Renal cortex interstitium (tissue), 11 donors: ENCODE measurements around the gene TAS2R13. TPM values are rescaled to one million over a fixed set of nuclear protein-coding genes. Genes with fewer than 3 reads are reported as not detected.

ENCODE experiments used
- DNase-seq, 11 donors: peaks; one replicate each; pipeline ENCODE4 v3.0.0-alpha.2; 2013; ENCODE audit warnings: low read depth in 9 of 11, low spot score in 4 of 11; ENCODE audit errors: extremely low read depth in 1 of 11
- polyA plus RNA-seq, 3 donors: library from polyadenylated mRNA; unstranded; fragments of 120-200 nt; gene quantifications; one replicate each; pipeline ENCODE4 v1.2.1, GENCODE V29; 2013; ENCODE audit not compliant: insufficient read length in 3 of 3

TAS2R13 gene
- polyA plus RNA-seq, 3 donors, result 0.24 TPM; not detected in 2

- DNase-seq, result no peak
Observed at GRCh38 chr12:10889226-10889625, 20.1 kb downstream of the TAS2R13 start.

GRCh38 chr12:10884086-10884725 lies 25.2 kb downstream of the TAS2R13 start, which contains the start of gene PRH1:
Gene PRH1, minus strand, starts transcription at chr12:10884255. Its CDS starts 38 bp downstream, at chr12:10884217.
- no peak for DNase-seq

GRCh38 chr12:10873378-10873777 lies 36.0 kb downstream of the TAS2R13 start:
- DNase-seq, result no peak

GRCh38 chr12:10867381-10867780 lies 42.0 kb downstream of the TAS2R13 start:
- no peak for DNase-seq

- DNase-seq, result no peak
Observed at GRCh38 chr12:10863512-10864218, 45.7 kb downstream of the TAS2R13 start.

- DNase-seq, result no peak
Observed at GRCh38 chr12:10861366-10861765, 48.0 kb downstream of the TAS2R13 start.

Other genes with a start within 250 kb of the TAS2R13 start
- gene STYK1, start 235.5 kb downstream of the TAS2R13 start, polyA plus RNA-seq, result under 1 TPM; 0.64 to 0.80 (median 0.69) TPM
- gene YBX3, start 186.2 kb downstream of the TAS2R13 start, polyA plus RNA-seq, result 100 to 1,000 TPM; 216 to 263 (median 254) TPM
- gene TAS2R7, start 106.9 kb downstream of the TAS2R13 start, polyA plus RNA-seq, result not detected
- gene TAS2R8, start 102.3 kb downstream of the TAS2R13 start, polyA plus RNA-seq, result not detected
- gene TAS2R9, start 99.4 kb downstream of the TAS2R13 start, polyA plus RNA-seq, result not detected
- gene TAS2R10, start 83.2 kb downstream of the TAS2R13 start, polyA plus RNA-seq, result 1 to 10 TPM; 2.2 to 3.3 (median 2.7) TPM
- gene PRR4, start 60.1 kb downstream of the TAS2R13 start, polyA plus RNA-seq, result 10 to 100 TPM in 1 of 3 donors, 1 to 10 TPM in 2; 5.6 to 14.4 (median 8.8) TPM
- gene PRH1, start 25.3 kb downstream of the TAS2R13 start, polyA plus RNA-seq, result 10 to 100 TPM; 13.0 to 18.0 (median 15.2) TPM
- under 1 TPM in 2 of 3 donors, not detected in 1; 0.56 TPM for gene PRH2, start 19.7 kb upstream of the TAS2R13 start, polyA plus RNA-seq
- 1 to 10 TPM; 3.0 to 6.0 (median 3.1) TPM for gene TAS2R14, start 29.7 kb upstream of the TAS2R13 start, polyA plus RNA-seq
- gene TAS2R50, start 77.3 kb upstream of the TAS2R13 start, polyA plus RNA-seq, result under 1 TPM in 1 of 3 donors, not detected in 2; 0.20 TPM
- 1 to 10 TPM; 1.1 to 4.0 (median 1.9) TPM for gene TAS2R20, start 88.7 kb upstream of the TAS2R13 start, polyA plus RNA-seq
- gene TAS2R19, start 113.1 kb upstream of the TAS2R13 start, polyA plus RNA-seq, result 1 to 10 TPM; 1.1 to 2.5 (median 1.8) TPM
- 1 to 10 TPM; 1.1 to 2.9 (median 1.4) TPM for gene TAS2R31, start 121.8 kb upstream of the TAS2R13 start, polyA plus RNA-seq
- not detected for gene TAS2R46, start 152.7 kb upstream of the TAS2R13 start, polyA plus RNA-seq
- under 1 TPM; 0.19 to 0.54 (median 0.20) TPM for gene TAS2R43, start 182.8 kb upstream of the TAS2R13 start, polyA plus RNA-seq
- under 1 TPM; 0.12 to 0.23 (median 0.22) TPM for gene TAS2R30, start 225.1 kb upstream of the TAS2R13 start, polyA plus RNA-seq